ENCODE data around the gene DNAH2.

The DNAH2 gene

GRCh38 chr17:7781429-7781828, 63.9 kb downstream of the DNAH2 start:
- TF ChIP-seq POLR2A (IDR thresholded peaks at IDR 0.05; ENCODE audit: low read depth, low read length) (no peak), POLR2AphosphoS5 (IDR thresholded peaks at IDR 0.05; ENCODE audit: low read depth, low read length) (no peak), SPI1 (IDR thresholded peaks at IDR 0.05; ENCODE audit: low read depth, low read length) (peak; percentile 60), POU2F2 (IDR thresholded peaks at IDR 0.05; ENCODE audit: low read depth, low read length) (no peak), PAX5 (IDR thresholded peaks at IDR 0.05; ENCODE audit: insufficient read depth, low read length, severe bottlenecking) (peak; percentile 87)
- FAIRE-seq: peak; percentile 91
- peak; percentile 41 for DNase-seq (ENCODE audit: insufficient read length, low spot score)

- TF ChIP-seq POLR2AphosphoS5 (IDR thresholded peaks at IDR 0.05; ENCODE audit: low read depth, low read length): no peak
- TF ChIP-seq POLR2A (IDR thresholded peaks at IDR 0.05; ENCODE audit: low read depth, low read length): no peak
- no peak for TF ChIP-seq POU2F2 (IDR thresholded peaks at IDR 0.05; ENCODE audit: low read depth, low read length)
- no peak for TF ChIP-seq TAF1 (IDR thresholded peaks at IDR 0.05; ENCODE audit: low read depth, low read length)
- no peak for TF ChIP-seq SPI1 (IDR thresholded peaks at IDR 0.05; ENCODE audit: low read depth, low read length)
- TF ChIP-seq PAX5 (IDR thresholded peaks at IDR 0.05; ENCODE audit: insufficient read depth, low read length, severe bottlenecking): no peak
- DNase-seq (ENCODE audit: insufficient read length, low spot score) (no peak), FAIRE-seq (no peak)
Observed at GRCh38 chr17:7782240-7782639, 64.7 kb downstream of the DNAH2 start.

GRCh38 chr17:7786866-7787265, 69.3 kb downstream of the DNAH2 start:
- FAIRE-seq (no peak), DNase-seq (ENCODE audit: insufficient read length, low spot score) (no peak)
- TF ChIP-seq TAF1 (IDR thresholded peaks at IDR 0.05; ENCODE audit: low read depth, low read length): no peak
- no peak for TF ChIP-seq POLR2A (IDR thresholded peaks at IDR 0.05; ENCODE audit: low read depth, low read length)
- TF ChIP-seq POLR2AphosphoS5 (IDR thresholded peaks at IDR 0.05; ENCODE audit: low read depth, low read length): no peak
- no peak for TF ChIP-seq PAX5 (IDR thresholded peaks at IDR 0.05; ENCODE audit: insufficient read depth, low read length, severe bottlenecking)
- no peak for TF ChIP-seq SPI1 (IDR thresholded peaks at IDR 0.05; ENCODE audit: low read depth, low read length)
- TF ChIP-seq POU2F2 (IDR thresholded peaks at IDR 0.05; ENCODE audit: low read depth, low read length): no peak

- no peak for FAIRE-seq
- no peak for DNase-seq (ENCODE audit: insufficient read length, low spot score)
- TF ChIP-seq POLR2A (IDR thresholded peaks at IDR 0.05; ENCODE audit: low read depth, low read length) (no peak), POLR2AphosphoS5 (IDR thresholded peaks at IDR 0.05; ENCODE audit: low read depth, low read length) (no peak), PAX5 (IDR thresholded peaks at IDR 0.05; ENCODE audit: insufficient read depth, low read length, severe bottlenecking) (no peak), TAF1 (IDR thresholded peaks at IDR 0.05; ENCODE audit: low read depth, low read length) (no peak), SPI1 (IDR thresholded peaks at IDR 0.05; ENCODE audit: low read depth, low read length) (no peak)
Observed at GRCh38 chr17:7789131-7789530, 71.6 kb downstream of the DNAH2 start.

- TF ChIP-seq TAF1 (IDR thresholded peaks at IDR 0.05; ENCODE audit: low read depth, low read length) (no peak), SPI1 (IDR thresholded peaks at IDR 0.05; ENCODE audit: low read depth, low read length) (no peak), POLR2A (IDR thresholded peaks at IDR 0.05; ENCODE audit: low read depth, low read length) (no peak), POU2F2 (IDR thresholded peaks at IDR 0.05; ENCODE audit: low read depth, low read length) (no peak), POLR2AphosphoS5 (IDR thresholded peaks at IDR 0.05; ENCODE audit: low read depth, low read length) (no peak), PAX5 (IDR thresholded peaks at IDR 0.05; ENCODE audit: insufficient read depth, low read length, severe bottlenecking) (no peak)
- FAIRE-seq: no peak
- no peak for DNase-seq (ENCODE audit: insufficient read length, low spot score)
Observed at GRCh38 chr17:7790150-7790549, 72.6 kb downstream of the DNAH2 start.

GRCh38 chr17:7792611-7793010, 75.1 kb downstream of the DNAH2 start:
- DNase-seq (ENCODE audit: insufficient read length, low spot score): no peak
- no peak for FAIRE-seq
- TF ChIP-seq TAF1 (IDR thresholded peaks at IDR 0.05; ENCODE audit: low read depth, low read length) (no peak), SPI1 (IDR thresholded peaks at IDR 0.05; ENCODE audit: low read depth, low read length) (no peak), POLR2A (IDR thresholded peaks at IDR 0.05; ENCODE audit: low read depth, low read length) (no peak), POU2F2 (IDR thresholded peaks at IDR 0.05; ENCODE audit: low read depth, low read length) (no peak), POLR2AphosphoS5 (IDR thresholded peaks at IDR 0.05; ENCODE audit: low read depth, low read length) (no peak), PAX5 (IDR thresholded peaks at IDR 0.05; ENCODE audit: insufficient read depth, low read length, severe bottlenecking) (no peak)

GRCh38 chr17:7794075-7794663, 76.6 kb downstream of the DNAH2 start:
- no peak for FAIRE-seq
- DNase-seq (ENCODE audit: insufficient read length, low spot score): no peak
- TF ChIP-seq POU2F2 (IDR thresholded peaks at IDR 0.05; ENCODE audit: low read depth, low read length) (no peak), POLR2A (IDR thresholded peaks at IDR 0.05; ENCODE audit: low read depth, low read length) (no peak), SPI1 (IDR thresholded peaks at IDR 0.05; ENCODE audit: low read depth, low read length) (no peak), PAX5 (IDR thresholded peaks at IDR 0.05; ENCODE audit: insufficient read depth, low read length, severe bottlenecking) (no peak), POLR2AphosphoS5 (IDR thresholded peaks at IDR 0.05; ENCODE audit: low read depth, low read length) (no peak), TAF1 (IDR thresholded peaks at IDR 0.05; ENCODE audit: low read depth, low read length) (no peak)

GRCh38 chr17:7797976-7798375, 80.4 kb downstream of the DNAH2 start:
- FAIRE-seq (no peak), DNase-seq (ENCODE audit: insufficient read length, low spot score) (no peak)
- no peak for TF ChIP-seq POU2F2 (IDR thresholded peaks at IDR 0.05; ENCODE audit: low read depth, low read length)
- TF ChIP-seq POLR2AphosphoS5 (IDR thresholded peaks at IDR 0.05; ENCODE audit: low read depth, low read length): no peak
- TF ChIP-seq TAF1 (IDR thresholded peaks at IDR 0.05; ENCODE audit: low read depth, low read length): no peak
- TF ChIP-seq POLR2A (IDR thresholded peaks at IDR 0.05; ENCODE audit: low read depth, low read length): no peak
- TF ChIP-seq SPI1 (IDR thresholded peaks at IDR 0.05; ENCODE audit: low read depth, low read length): no peak
- no peak for TF ChIP-seq PAX5 (IDR thresholded peaks at IDR 0.05; ENCODE audit: insufficient read depth, low read length, severe bottlenecking)

GRCh38 chr17:7798839-7799238, 81.3 kb downstream of the DNAH2 start:
- DNase-seq (ENCODE audit: insufficient read length, low spot score) (no peak), FAIRE-seq (no peak)
- TF ChIP-seq POLR2A (IDR thresholded peaks at IDR 0.05; ENCODE audit: low read depth, low read length) (no peak), PAX5 (IDR thresholded peaks at IDR 0.05; ENCODE audit: insufficient read depth, low read length, severe bottlenecking) (no peak)

GRCh38 chr17:7803981-7804380, 86.4 kb downstream of the DNAH2 start:
- FAIRE-seq: no peak
- no peak for TF ChIP-seq TAF1 (IDR thresholded peaks at IDR 0.05; ENCODE audit: low read depth, low read length)
- no peak for TF ChIP-seq POLR2AphosphoS5 (IDR thresholded peaks at IDR 0.05; ENCODE audit: low read depth, low read length)
- TF ChIP-seq POU2F2 (IDR thresholded peaks at IDR 0.05; ENCODE audit: low read depth, low read length): no peak
- no peak for TF ChIP-seq SPI1 (IDR thresholded peaks at IDR 0.05; ENCODE audit: low read depth, low read length)
- TF ChIP-seq PAX5 (IDR thresholded peaks at IDR 0.05; ENCODE audit: insufficient read depth, low read length, severe bottlenecking): no peak
- TF ChIP-seq POLR2A (IDR thresholded peaks at IDR 0.05; ENCODE audit: low read depth, low read length): no peak
- DNase-seq (ENCODE audit: insufficient read length, low spot score): no peak
